ENCODE measurements around the gene ARMC9. TPM values are rescaled to one million over a fixed set of nuclear protein-coding genes. Genes with fewer than 3 reads are reported as not detected.
A peak's percentile ranks its signal among the peaks of the same experiment; 100 is the strongest.
"Not testable (repeated sequence)": the region's sequence is repeated elsewhere in the genome, so short reads cannot be mapped to it uniquely, and the experiment has no call there.

The ARMC9 gene
- total RNA-seq, 1 experiment from 2014 or later: 41.9 TPM

- DNase-seq (ENCODE audit: low spot score): no peak
Measured at GRCh38 chr2:231397011-231397927, 198.8 kb downstream of the ARMC9 start.

DNA sequence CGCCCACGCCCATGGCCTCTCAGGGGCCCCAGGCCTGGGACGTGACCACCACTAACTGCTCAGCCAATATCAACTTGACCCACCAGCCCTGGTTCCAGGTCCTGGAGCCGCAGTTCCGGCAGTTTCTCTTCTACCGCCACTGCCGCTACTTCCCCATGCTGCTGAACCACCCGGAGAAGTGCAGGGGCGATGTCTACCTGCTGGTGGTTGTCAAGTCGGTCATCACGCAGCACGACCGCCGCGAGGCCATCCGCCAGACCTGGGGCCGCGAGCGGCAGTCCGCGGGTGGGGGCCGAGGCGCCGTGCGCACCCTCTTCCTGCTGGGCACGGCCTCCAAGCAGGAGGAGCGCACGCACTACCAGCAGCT is 199.5 kb downstream of the ARMC9 start:
- DNase-seq (ENCODE audit: low spot score): no peak

- DNase-seq (ENCODE audit: low spot score): no peak
Measured at GRCh38 chr2:231398585-231398984, 200.2 kb downstream of the ARMC9 start.

GRCh38 chr2:231399046-231399852 is 200.8 kb downstream of the ARMC9 start:
- DNase-seq (ENCODE audit: low spot score): no peak

DNA sequence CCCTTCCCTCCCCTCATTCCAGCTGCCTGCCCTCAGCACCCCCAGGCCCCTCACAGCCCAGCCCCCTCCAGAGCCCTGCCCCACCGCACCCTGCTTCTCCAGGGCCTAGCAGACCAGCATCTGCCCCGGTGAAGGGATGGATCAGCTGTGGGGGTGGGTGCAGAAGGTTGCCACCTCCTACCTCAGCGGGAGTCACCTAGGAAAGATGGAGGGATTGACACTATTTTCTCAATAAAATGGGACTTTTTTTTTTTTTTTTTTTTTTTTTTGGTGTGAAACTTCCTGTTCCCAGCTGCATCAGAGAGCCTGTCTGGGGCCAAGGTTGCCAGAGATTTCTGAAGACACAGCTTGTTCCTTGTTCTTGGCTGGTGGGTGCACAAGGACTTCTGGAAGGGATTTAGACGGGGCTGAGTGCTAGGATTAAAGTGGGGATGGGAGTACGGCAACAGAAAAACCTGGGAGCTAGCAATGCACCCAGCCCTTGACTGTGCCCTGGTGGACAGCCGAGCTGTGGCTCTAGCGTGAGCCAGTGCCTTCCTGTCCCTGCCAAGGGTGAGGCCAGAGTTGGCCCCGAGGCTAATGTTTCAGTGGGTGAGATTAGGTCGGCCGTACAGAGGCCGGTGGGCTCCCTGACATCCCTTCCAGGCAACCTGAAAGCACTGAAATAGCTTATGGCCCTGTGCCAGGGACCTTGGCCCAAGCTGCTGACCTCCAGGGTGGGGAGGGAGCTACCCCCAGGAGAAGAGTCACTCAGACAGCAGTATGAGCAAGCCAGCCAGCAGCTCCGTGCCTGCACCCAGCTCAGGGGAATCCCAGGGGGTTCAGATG is 201.6 kb downstream of the ARMC9 start:
- DNase-seq (ENCODE audit: low spot score): no peak

GRCh38 chr2:231400681-231401080 is 202.2 kb downstream of the ARMC9 start:
- not testable (repeated sequence) for DNase-seq (ENCODE audit: low spot score)

GRCh38 chr2:231401101-231401500 is 202.7 kb downstream of the ARMC9 start:
- not testable (repeated sequence) for DNase-seq (ENCODE audit: low spot score)

DNA sequence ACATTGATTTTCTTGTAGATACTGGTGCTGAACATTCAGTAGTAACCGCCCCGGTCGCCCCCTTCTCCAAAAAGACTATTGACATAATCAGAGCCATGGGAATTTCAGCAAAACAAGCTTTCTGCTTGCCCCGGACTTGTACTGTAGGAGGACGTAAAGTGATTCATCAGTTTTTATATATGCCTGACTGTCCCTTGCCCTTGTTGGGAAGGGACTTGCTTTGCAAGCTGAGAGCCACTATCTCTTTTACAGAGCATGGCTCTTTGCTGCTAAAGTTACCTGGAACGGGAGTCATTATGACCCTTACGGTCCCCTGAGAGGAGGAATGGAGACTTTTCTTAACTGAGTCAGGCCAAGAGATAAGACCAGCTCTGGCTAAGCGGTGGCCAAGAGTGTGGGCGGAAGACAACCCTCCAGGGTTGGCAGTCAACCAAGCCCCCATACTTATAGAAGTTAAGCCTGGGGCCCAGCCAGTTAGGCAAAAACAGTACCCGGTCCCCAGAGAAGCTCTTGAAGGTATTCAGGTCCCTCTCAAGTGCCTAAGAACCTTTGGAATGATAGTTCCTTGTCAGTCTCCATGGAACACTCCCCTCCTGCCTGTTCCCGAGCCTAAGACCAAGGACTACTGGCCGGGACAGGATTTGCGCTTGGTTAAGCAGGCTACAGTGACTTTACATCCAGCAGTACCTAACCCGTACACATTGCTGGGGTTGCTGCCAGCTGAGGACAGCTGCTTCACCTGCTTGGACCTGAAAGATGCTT is 205.2 kb downstream of the ARMC9 start:
- DNase-seq (ENCODE audit: low spot score): not testable (repeated sequence)

- DNase-seq (ENCODE audit: low spot score): not testable (repeated sequence)
Measured at GRCh38 chr2:231404183-231404578, 205.8 kb downstream of the ARMC9 start.

GRCh38 chr2:231405601-231406367 is 207.4 kb downstream of the ARMC9 start:
- not testable (repeated sequence) for DNase-seq (ENCODE audit: low spot score)

DNA sequence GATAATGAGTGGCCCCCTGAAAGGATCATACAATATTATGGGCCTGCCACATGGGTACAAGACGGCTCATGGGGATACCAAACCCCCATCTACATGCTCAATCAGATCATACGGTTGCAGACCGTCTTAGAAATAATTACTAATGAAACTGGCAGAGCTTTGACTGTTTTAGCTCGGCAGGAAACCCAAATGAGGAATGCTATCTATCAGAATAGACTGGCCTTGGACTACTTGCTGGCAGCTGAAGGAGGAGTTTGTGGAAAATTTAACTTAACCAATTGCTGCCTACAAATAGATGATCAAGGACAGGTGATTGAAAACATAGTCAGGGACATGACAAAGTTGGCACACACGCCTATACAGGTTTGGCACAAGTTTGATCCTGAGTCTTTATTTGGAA is 209.3 kb downstream of the ARMC9 start:
- not testable (repeated sequence) for DNase-seq (ENCODE audit: low spot score)

GRCh38 chr2:231408304-231408703 is 209.9 kb downstream of the ARMC9 start:
- DNase-seq (ENCODE audit: low spot score): not testable (repeated sequence)

DNA sequence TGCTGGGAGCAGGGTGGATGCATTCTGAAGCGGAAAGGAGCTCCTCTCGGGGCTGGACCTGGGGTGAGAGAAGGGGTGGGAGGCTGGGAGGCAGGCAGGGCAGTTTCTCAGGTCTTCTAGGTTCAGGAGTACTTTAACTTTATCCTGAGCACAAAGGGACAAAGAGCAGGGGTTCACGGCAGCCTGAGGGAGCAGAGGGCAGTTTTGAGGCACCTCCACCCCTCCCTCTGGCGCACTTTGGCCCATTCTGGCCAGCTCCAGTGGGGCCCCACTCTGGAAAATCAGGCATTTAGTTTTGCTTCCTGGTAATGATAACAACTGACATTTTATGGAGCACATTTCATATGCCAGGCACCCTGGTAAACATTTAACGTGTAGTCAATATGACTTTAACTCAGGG is 211.3 kb downstream of the ARMC9 start:
- no peak for DNase-seq (ENCODE audit: low spot score)

DNA sequence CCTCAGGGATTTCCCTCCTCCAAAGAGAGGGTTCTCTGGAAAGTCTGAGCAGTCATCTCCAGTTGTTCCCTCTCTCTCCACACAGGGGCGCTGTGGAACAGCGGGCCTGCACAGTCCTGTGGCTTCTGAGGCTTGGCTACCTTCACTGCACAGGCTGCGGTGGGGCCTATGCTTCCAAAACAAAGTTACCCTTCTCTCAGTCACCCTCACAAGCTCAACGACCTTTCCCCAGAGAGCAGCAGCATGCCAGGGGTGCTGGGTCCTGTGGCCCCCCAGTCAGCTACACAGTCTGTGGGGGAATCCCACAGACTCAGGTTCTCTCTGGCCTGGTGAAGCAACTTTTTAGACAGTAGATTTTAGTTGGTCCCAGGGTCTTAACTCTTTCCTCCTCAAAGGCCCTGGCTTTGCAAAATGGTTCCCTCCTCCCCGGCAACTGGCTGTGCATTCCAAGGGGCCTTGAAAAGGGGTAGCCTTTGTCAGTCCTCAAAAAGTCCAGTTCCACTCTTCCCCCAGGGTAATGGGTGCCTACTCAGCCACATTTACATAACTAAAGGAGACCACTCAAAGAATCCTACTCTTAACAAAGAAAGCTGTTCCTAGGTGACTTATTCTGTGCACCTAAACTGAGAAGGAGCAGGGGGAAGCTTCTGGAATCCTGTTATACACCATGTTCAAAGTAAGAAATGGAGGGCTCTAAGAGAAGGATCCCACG is 212.0 kb downstream of the ARMC9 start:
- DNase-seq (ENCODE audit: low spot score): no peak

DNA sequence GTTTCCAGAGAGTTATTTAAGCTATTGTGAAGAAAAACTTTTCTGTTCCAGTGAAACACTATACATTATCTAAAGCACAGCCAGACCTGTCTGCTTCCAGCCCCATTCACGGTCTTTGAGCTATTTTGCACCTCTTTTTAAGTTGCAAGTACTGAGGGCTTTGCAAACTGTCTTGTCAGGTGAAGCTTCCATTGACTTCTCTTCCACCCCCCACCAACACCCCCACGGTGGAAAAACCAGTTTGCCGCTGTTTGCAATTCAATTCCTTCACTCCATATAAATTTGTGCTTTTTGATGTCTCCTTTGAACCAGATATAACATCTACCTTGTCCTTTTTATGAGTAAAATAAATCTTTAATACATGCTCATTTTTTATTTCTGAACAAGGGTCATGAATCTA is 212.8 kb downstream of the ARMC9 start:
- DNase-seq (ENCODE audit: low spot score): no peak

DNA sequence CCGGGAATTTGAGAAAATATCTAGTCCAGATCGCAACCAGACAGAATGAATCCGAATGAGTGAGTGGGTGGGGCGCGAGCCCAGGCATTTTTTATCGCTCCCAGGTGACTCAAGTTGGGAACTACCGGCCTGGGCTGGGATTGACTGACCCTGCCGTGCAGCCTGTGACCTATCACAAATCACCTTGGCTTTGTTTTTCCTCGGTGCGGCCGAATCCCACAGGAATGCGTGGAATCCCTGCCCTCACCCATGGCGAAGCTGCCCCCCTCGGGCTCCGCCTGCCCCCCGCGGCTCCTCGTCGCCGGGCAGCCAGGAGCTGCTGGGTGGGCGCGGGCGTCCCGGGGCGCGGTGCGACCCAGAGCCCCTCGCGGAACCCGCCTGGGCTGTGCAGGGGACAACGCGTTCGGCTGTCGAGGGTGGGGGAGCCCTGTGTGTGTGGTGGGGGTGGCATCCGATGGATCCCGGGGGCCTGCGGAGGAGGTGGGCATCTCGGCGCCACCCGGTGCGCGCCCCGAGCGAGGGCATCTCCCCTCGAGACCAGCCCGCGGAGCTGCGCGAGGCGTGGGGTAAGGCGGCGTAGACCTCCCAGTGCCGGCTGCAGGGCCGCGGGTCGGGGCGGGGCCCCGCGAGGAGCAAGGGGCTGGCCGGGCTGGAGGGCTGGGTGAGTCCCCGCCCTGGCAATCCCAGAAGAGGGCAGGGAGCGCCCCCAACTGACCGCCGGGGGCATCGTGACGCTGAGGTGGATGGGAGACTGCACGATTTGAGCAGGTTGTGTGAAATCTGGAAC is 213.6 kb downstream of the ARMC9 start:
- peak; percentile 76 for DNase-seq (ENCODE audit: low spot score)

- DNase-seq (ENCODE audit: low spot score): no peak
Measured at GRCh38 chr2:231412618-231412963, 214.2 kb downstream of the ARMC9 start.

DNA sequence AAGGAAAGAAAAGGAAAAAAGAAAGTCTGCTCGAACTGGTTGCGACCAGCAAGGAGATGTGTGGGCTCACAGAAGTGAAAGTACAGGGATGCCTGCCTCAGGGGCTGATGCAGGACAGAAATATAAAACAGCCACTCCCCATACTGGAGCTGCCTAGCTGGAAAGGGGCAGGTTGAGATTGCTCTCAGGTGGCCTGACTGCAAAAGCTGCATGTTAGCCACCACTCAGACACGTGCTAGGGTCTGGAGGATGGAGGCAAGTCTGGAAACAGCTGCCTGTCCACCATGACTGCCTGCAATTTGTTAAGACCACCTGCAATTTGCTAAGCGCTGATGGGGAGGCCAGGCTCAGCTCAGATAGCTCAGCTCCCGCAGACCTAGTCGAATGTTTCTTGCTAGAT is 215.0 kb downstream of the ARMC9 start:
- DNase-seq (ENCODE audit: low spot score): no peak

- DNase-seq (ENCODE audit: low spot score): no peak
Measured at GRCh38 chr2:231413921-231414476, 215.6 kb downstream of the ARMC9 start.
